Esophagus squamous epithelium (tissue), 4 donors: ENCODE results near the gene HPS6.

ENCODE experiments used
- CTCF ChIP-seq, 6 experiments: fragments of 450-650 bp in 4 of 6; fragments of 200-600 bp in 2 of 6; sonication (generic) in 2 of 6; IDR thresholded peaks; one replicate each; pipeline ENCODE4 v1.5.1; 2016 to 2019; ENCODE audit warnings: antibody characterized with exemption in 6 of 6, mild to moderate bottlenecking in 4 of 6, moderate library complexity in 4 of 6
- POLR2A ChIP-seq, 4 donors: fragments of 450-650 bp; IDR thresholded peaks; one replicate each; pipeline ENCODE4 v1.6.1; 2017; ENCODE audit warnings: antibody characterized with exemption in 4 of 4, mild to moderate bottlenecking in 4 of 4, moderate library complexity in 3 of 4

GRCh38 chr10:102067091-102067916 is 2.2 kb downstream of the HPS6 start:
- TF ChIP-seq CTCF (IDR thresholded peaks at IDR 0.05) (no peak), POLR2A (IDR thresholded peaks at IDR 0.05) (no peak)
